ENCODE data around the gene COG5.
A peak's percentile ranks its signal among the peaks of the same experiment; 100 is the strongest.

GRCh38 chr7:107167483-107168232 is 396.1 kb downstream of the COG5 start:
- TF ChIP-seq, protein P1, sequence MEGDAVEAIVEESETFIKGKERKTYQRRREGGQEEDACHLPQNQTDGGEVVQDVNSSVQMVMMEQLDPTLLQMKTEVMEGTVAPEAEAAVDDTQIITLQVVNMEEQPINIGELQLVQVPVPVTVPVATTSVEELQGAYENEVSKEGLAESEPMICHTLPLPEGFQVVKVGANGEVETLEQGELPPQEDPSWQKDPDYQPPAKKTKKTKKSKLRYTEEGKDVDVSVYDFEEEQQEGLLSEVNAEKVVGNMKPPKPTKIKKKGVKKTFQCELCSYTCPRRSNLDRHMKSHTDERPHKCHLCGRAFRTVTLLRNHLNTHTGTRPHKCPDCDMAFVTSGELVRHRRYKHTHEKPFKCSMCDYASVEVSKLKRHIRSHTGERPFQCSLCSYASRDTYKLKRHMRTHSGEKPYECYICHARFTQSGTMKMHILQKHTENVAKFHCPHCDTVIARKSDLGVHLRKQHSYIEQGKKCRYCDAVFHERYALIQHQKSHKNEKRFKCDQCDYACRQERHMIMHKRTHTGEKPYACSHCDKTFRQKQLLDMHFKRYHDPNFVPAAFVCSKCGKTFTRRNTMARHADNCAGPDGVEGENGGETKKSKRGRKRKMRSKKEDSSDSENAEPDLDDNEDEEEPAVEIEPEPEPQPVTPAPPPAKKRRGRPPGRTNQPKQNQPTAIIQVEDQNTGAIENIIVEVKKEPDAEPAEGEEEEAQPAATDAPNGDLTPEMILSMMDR (IDR thresholded peaks at IDR 0.05), result peak; percentile 32; the same call in 1 of the 2 replicates
- TF ChIP-seq POLR2AphosphoS5 (IDR thresholded peaks at IDR 0.05; ENCODE audit: low read depth, low read length) (no peak), TCF7L2 (IDR thresholded peaks at IDR 0.05; ENCODE audit: low read depth, low read length) (no peak)
